WTC11 (cell line): ENCODE measurements around the gene LGALS12. TPM values are rescaled to one million over a fixed set of nuclear protein-coding genes. Genes with fewer than 3 reads are reported as not detected.

Experiments used
- ATAC-seq: fragments of 200-7000 bp; cut with Tn5 transposase; 2 replicates; pipeline ENCODE4 v1.10.0; 2021; ENCODE audit warnings: mild to moderate bottlenecking, moderate library complexity
- CTCF ChIA-PET: fragments of 300-600 bp; sonication (Branson Sonifier 250); formaldehyde crosslinking; loops from one replicate; lab custom pipeline; 2021; ENCODE audit warnings: antibody characterized with exemption; lab: Charles Lee
- POLR2A ChIA-PET: fragments of 350-600 bp; sonication (Branson Sonifier 250); formaldehyde crosslinking; loops from one replicate; lab custom pipeline; 2021; ENCODE audit warnings: antibody characterized with exemption; lab: Charles Lee
- DNase-seq: peaks from one replicate; pipeline ENCODE4 v3.0.0; 2021; ENCODE audit warnings: low spot score
- H3K27ac Mint-ChIP-seq: 2 replicates; pipeline ENCODE4 v1.8.0; 2021; ENCODE audit warnings: mixed read lengths
- H3K27me3 Mint-ChIP-seq: 2 replicates; pipeline ENCODE4 v1.8.0; 2021; ENCODE audit warnings: low read depth, mild to moderate bottlenecking, moderate library complexity, mixed read lengths
- H3K36me3 Mint-ChIP-seq: 2 replicates; pipeline ENCODE4 v1.8.0; 2021; ENCODE audit warnings: mixed read lengths
- H3K4me1 Mint-ChIP-seq: 2 replicates; pipeline ENCODE4 v1.8.0; 2022; ENCODE audit warnings: mixed read lengths
- H3K4me3 Mint-ChIP-seq: 2 replicates; pipeline ENCODE4 v1.8.0; 2021; ENCODE audit warnings: mild to moderate bottlenecking, moderate library complexity, mixed read lengths
- H3K9me3 Mint-ChIP-seq: 2 replicates; pipeline ENCODE4 v1.8.0; 2021; ENCODE audit warnings: mixed read lengths
- ATF6 ChIP-seq: sonication (generic); formaldehyde crosslinking; IDR thresholded peaks from 2 replicates; pipeline ENCODE4 v1.8.1; 2023; ENCODE audit warnings: mild to moderate bottlenecking, missing genetic modification reagents
- CREB1 ChIP-seq: sonication (generic); formaldehyde crosslinking; IDR thresholded peaks from 2 replicates; pipeline ENCODE4 v1.8.0; 2023; ENCODE audit warnings: mild to moderate bottlenecking, missing genetic modification reagents
- GABPB1 ChIP-seq: sonication (generic); formaldehyde crosslinking; IDR thresholded peaks from 2 replicates; pipeline ENCODE4 v1.8.1; 2023; ENCODE audit warnings: mild to moderate bottlenecking, missing genetic modification reagents
- GRHL2 ChIP-seq: fragments of 250-450 bp; sonication (Bioruptor Pico); IDR thresholded peaks from 2 replicates; pipeline ENCODE4 v1.8.0; 2022; ENCODE audit warnings: mild to moderate bottlenecking, moderate library complexity; ENCODE audit not compliant: insufficient replicate concordance, severe bottlenecking
- IRF1 ChIP-seq: sonication (generic); formaldehyde crosslinking; IDR thresholded peaks from 2 replicates; pipeline ENCODE4 v1.8.0; 2023; ENCODE audit warnings: missing genetic modification reagents
- JUN ChIP-seq: sonication (generic); formaldehyde crosslinking; IDR thresholded peaks from 2 replicates; pipeline ENCODE4 v1.8.0; 2023; ENCODE audit warnings: mild to moderate bottlenecking, missing genetic modification reagents
- KAT7 ChIP-seq: sonication (generic); formaldehyde crosslinking; IDR thresholded peaks from 2 replicates; pipeline ENCODE4 v1.8.1; 2023; ENCODE audit warnings: missing genetic modification reagents, mild to moderate bottlenecking, borderline replicate concordance
- MAX ChIP-seq: sonication (generic); formaldehyde crosslinking; IDR thresholded peaks from 2 replicates; pipeline ENCODE4 v1.8.0; 2022; ENCODE audit warnings: mild to moderate bottlenecking, missing genetic modification reagents
- NFYB ChIP-seq: sonication (generic); formaldehyde crosslinking; conservative IDR thresholded peaks from 2 replicates; pipeline ENCODE4 v1.8.0; 2022; ENCODE audit warnings: low read depth, missing genetic modification reagents
- NR1H2 ChIP-seq: sonication (generic); formaldehyde crosslinking; IDR thresholded peaks from 2 replicates; pipeline ENCODE4 v1.9.0; 2021; ENCODE audit warnings: mild to moderate bottlenecking, moderate library complexity, missing genetic modification reagents
- PRDM15 ChIP-seq: sonication (generic); formaldehyde crosslinking; IDR thresholded peaks from 2 replicates; pipeline ENCODE4 v1.8.0; 2022; ENCODE audit warnings: missing genetic modification reagents
- TCF7 ChIP-seq: sonication (generic); formaldehyde crosslinking; IDR thresholded peaks from 2 replicates; pipeline ENCODE4 v1.8.0; 2022; ENCODE audit warnings: mild to moderate bottlenecking, low read depth, missing genetic modification reagents, moderate library complexity
- USF2 ChIP-seq: sonication (generic); formaldehyde crosslinking; IDR thresholded peaks from 2 replicates; pipeline ENCODE4 v1.8.1; 2023; ENCODE audit warnings: mild to moderate bottlenecking, missing genetic modification reagents, moderate library complexity
- ZNF219 ChIP-seq: sonication (generic); formaldehyde crosslinking; IDR thresholded peaks from 2 replicates; pipeline ENCODE4 v1.8.0; 2023; ENCODE audit warnings: missing genetic modification reagents, mild to moderate bottlenecking, borderline replicate concordance
- ZNF232 ChIP-seq: sonication (generic); formaldehyde crosslinking; IDR thresholded peaks from 2 replicates; pipeline ENCODE4 v1.8.0; 2022; ENCODE audit warnings: mild to moderate bottlenecking, missing genetic modification reagents
- ZNF396 ChIP-seq: fragments of 250-450 bp; sonication (Bioruptor Pico); IDR thresholded peaks from 2 replicates; pipeline ENCODE4 v1.8.0; 2021; ENCODE audit warnings: mild to moderate bottlenecking, moderate library complexity, borderline replicate concordance
- ZNF416 ChIP-seq: fragments of 250-450 bp; sonication (Bioruptor Pico); IDR thresholded peaks from 2 replicates; pipeline ENCODE4 v1.9.0; 2021; ENCODE audit warnings: mild to moderate bottlenecking, inconsistent platforms
- ZNF423 ChIP-seq: fragments of 250-450 bp; sonication (Bioruptor Pico); IDR thresholded peaks from 2 replicates; pipeline ENCODE4 v2.1.2; 2022; ENCODE audit warnings: mild to moderate bottlenecking, moderate library complexity
- ZSCAN18 ChIP-seq: fragments of 250-450 bp; sonication (Bioruptor Pico); IDR thresholded peaks from 2 replicates; pipeline ENCODE4 v2.1.2; 2022; ENCODE audit warnings: mild to moderate bottlenecking, moderate library complexity
- total RNA-seq: library from RNA; stranded (reverse); gene quantifications from 3 replicates; pipeline ENCODE4 v1.2.3, GENCODE V29; 2021

LGALS12 gene
- total RNA-seq, 1 experiment from 2014 or later, result 1.4 TPM

- no peak for TF ChIP-seq ATF6
- no peak for TF ChIP-seq NFYB (CRISPR knock-in tag)
- TF ChIP-seq JUN (CRISPR knock-in tag), result no peak
- TF ChIP-seq GABPB1 (CRISPR knock-in tag), result no peak
- TF ChIP-seq, all 79 proteins: peak for 0
These were observed 51.7 kb downstream of the LGALS12 start (continued) for GRCh38 chr11:63557570-63557969.

- Mint-ChIP-seq H3K9me3 (no peaks in the 10 kb centered on the region), H3K36me3 (no peaks in the 10 kb centered on the region), H3K27ac (no peak overlapping the region), H3K4me3 (no peak overlapping the region), H3K4me1 (peaks cover 29% of the 10 kb centered on the region), H3K27me3 (peaks cover 6% of the 10 kb centered on the region)
- CTCF ChIA-PET, result interaction anchor here (0.9 to 1.0 kb wide), 2 partner anchors 75 to 79 kb away, joined by 4 read pairs; no protein-coding TSS in a partner anchor
- no peak for ATAC-seq
- TF ChIP-seq NR1H2 (CRISPR knock-in tag) (no peak), ATF6 (no peak), ZSCAN18 (CRISPR knock-in tag) (no peak), USF2 (no peak), ZNF219 (CRISPR knock-in tag) (no peak), ZNF416 (CRISPR knock-in tag) (no peak), ZNF396 (no peak), ZNF232 (CRISPR knock-in tag) (no peak), ZNF423 (no peak), IRF1 (no peak)
- DNase-seq, result no peak
- POLR2A ChIA-PET, result no interaction called here
These were observed 52.7 kb downstream of the LGALS12 start for GRCh38 chr11:63558459-63559157.

GRCh38 chr11:63560506-63561180 is 54.8 kb downstream of the LGALS12 start:
- CTCF ChIA-PET, result no interaction called here
- no peak for TF ChIP-seq CREB1
- no peak for TF ChIP-seq MAX
- TF ChIP-seq JUN (CRISPR knock-in tag), result no peak
- no peak for TF ChIP-seq GRHL2 (CRISPR knock-in tag)
- no peak for TF ChIP-seq KAT7 (CRISPR knock-in tag)
- TF ChIP-seq TCF7, result no peak
- no peak for TF ChIP-seq ATF6
- no peak for TF ChIP-seq PRDM15 (CRISPR knock-in tag)

More at GRCh38 chr11:63560506-63561180, 54.8 kb downstream of the LGALS12 start:
- H3K4me3 Mint-ChIP-seq, result no peak overlapping the region
- 0 out of 2 replicates have a peak overlapping the region, but pooled peaks have one; percentile 26 for H3K27ac Mint-ChIP-seq
- no peaks in the 10 kb centered on the region for H3K36me3 Mint-ChIP-seq
- no peaks in the 10 kb centered on the region for H3K9me3 Mint-ChIP-seq
- POLR2A ChIA-PET, result no interaction called here
- no peak for DNase-seq
- peaks cover 19% of the 10 kb centered on the region for H3K4me1 Mint-ChIP-seq
- peaks cover 6% of the 10 kb centered on the region for H3K27me3 Mint-ChIP-seq
- ATAC-seq, result no peak
